ENCODE measurements around the gene PHLPP1.
"Not testable (repeated sequence)": the region's sequence is repeated elsewhere in the genome, so short reads cannot be mapped to it uniquely, and the experiment has no call there.

Gene PHLPP1

GRCh38 chr18:62900132-62900883, 185.0 kb downstream of the PHLPP1 start:
- DNase-seq: no peak

- DNase-seq: no peak
These were observed 187.4 kb downstream of the PHLPP1 start for GRCh38 chr18:62902776-62903175.

GRCh38 chr18:62904396-62905285, 189.3 kb downstream of the PHLPP1 start:
- no peak for DNase-seq

- no peak for DNase-seq
These were observed 197.5 kb downstream of the PHLPP1 start for GRCh38 chr18:62912885-62913284.

- not testable (repeated sequence) for DNase-seq
These were observed 198.5 kb downstream of the PHLPP1 start for GRCh38 chr18:62913824-62914223.

- no peak for DNase-seq
These were observed 199.6 kb downstream of the PHLPP1 start for GRCh38 chr18:62914871-62915392.

GRCh38 chr18:62918361-62918760, 203.0 kb downstream of the PHLPP1 start:
- no peak for DNase-seq

- no peak for DNase-seq
These were observed 203.9 kb downstream of the PHLPP1 start for GRCh38 chr18:62919109-62919838.

- DNase-seq: no peak
These were observed 209.8 kb downstream of the PHLPP1 start for GRCh38 chr18:62925031-62925688.

GRCh38 chr18:62928326-62928725, 213.0 kb downstream of the PHLPP1 start:
- no peak for DNase-seq

GRCh38 chr18:62933261-62933887, 218.0 kb downstream of the PHLPP1 start:
- DNase-seq: no peak

GRCh38 chr18:62935994-62936393, 220.7 kb downstream of the PHLPP1 start:
- DNase-seq: no peak

GRCh38 chr18:62937065-62937464, 221.7 kb downstream of the PHLPP1 start:
- no peak for DNase-seq

GRCh38 chr18:62938006-62938405, 222.7 kb downstream of the PHLPP1 start:
- no peak for DNase-seq

- DNase-seq: no peak
These were observed 223.1 kb downstream of the PHLPP1 start for GRCh38 chr18:62938487-62938886.

- DNase-seq: no peak
These were observed 224.1 kb downstream of the PHLPP1 start for GRCh38 chr18:62939433-62939832.

GRCh38 chr18:62939926-62940325, 224.6 kb downstream of the PHLPP1 start:
- DNase-seq: no peak

- no peak for DNase-seq
These were observed 227.2 kb downstream of the PHLPP1 start for GRCh38 chr18:62942578-62942977.

GRCh38 chr18:62944454-62944853, 229.1 kb downstream of the PHLPP1 start:
- DNase-seq: no peak

GRCh38 chr18:62948788-62949187, 233.4 kb downstream of the PHLPP1 start:
- no peak for DNase-seq

- no peak for DNase-seq
These were observed 234.9 kb downstream of the PHLPP1 start for GRCh38 chr18:62950246-62950645.

- no peak for DNase-seq
These were observed 237.5 kb downstream of the PHLPP1 start for GRCh38 chr18:62952807-62953206.
